GM12801 (cell line): Measurements from ENCODE around the gene CCDC6.

Experiments
- CTCF ChIP-seq: IDR thresholded peaks from one replicate; pipeline ENCODE4 v1.5.1; 2011; ENCODE audit warnings: control low read depth; ENCODE audit not compliant: insufficient read length; ENCODE audit errors: extremely low read depth

CCDC6 gene

DNA sequence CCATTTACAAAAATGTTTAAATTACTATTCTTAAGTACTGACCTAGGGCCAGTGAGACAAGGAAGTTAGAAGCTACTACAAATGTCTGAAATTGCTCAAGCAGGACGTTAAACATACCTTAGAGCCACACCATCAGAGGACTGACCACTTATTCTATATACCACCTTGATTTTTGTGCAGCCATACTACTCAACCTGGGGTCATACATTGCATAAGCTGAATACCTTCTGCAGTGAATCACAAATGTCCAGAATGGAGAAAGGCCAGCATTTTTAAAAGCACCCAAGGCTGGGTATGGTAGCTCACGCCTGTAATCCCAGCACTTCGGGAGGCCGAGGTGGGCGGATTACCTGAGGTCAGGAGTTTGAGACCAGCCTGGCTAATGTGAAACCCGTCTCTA, 131.9 kb downstream of the CCDC6 start:
- no peak for TF ChIP-seq CTCF

GRCh38 chr10:59773088-59773487, 133.3 kb downstream of the CCDC6 start:
- no peak for TF ChIP-seq CTCF

DNA sequence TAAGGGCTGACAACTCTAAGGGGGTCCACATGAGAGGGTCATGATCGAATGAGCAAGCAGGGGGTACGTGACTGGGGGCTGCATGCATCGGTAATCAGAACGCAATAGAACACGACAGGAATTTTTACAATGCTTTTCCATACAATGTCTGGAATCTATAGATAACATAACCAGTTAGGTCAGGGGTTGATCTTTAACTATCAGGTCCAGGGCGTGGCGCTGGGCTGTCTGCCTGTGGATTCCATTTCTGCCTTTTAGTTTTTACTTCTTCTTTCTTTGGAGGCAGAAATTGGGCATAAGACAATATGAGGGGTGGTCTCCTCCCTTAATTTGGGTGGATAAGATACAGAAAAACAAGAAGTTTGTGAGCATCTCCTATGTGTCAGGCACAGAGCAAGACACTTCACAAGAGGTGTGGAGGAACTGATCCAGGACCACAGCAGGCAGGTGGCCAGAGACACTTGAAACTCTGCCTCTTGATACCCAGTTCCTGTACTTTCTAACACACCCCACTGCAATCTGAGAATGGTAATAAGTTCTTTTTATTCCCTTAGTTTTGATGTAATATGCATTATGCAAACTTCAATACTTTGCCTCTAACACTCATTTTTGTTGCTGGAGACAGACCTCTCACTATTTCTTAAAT, 135.1 kb downstream of the CCDC6 start:
- no peak for TF ChIP-seq CTCF

GRCh38 chr10:59770689-59771088, 135.7 kb downstream of the CCDC6 start:
- TF ChIP-seq CTCF, result no peak

- no peak for TF ChIP-seq CTCF
These were observed 143.9 kb downstream of the CCDC6 start for GRCh38 chr10:59762505-59762904.

DNA sequence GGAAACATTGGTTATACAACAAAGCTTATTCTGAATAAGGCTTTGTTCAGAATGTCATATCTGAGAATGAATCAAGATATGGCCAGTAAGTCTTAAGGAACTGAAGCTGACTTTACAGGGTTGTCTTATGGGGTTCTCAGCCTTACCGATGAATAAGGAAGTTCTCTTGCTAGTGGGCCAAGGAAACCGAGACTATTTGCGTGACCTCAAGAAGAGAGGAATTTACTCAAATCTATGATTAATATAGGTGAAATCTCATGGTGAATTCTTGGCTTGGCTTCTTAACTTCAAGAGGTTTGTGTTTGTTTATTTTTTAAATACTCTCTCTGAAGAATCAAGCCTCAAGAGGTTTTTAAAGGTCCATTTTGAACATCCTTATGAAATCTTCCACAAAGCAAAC, 148.4 kb downstream of the CCDC6 start:
- no peak for TF ChIP-seq CTCF

DNA sequence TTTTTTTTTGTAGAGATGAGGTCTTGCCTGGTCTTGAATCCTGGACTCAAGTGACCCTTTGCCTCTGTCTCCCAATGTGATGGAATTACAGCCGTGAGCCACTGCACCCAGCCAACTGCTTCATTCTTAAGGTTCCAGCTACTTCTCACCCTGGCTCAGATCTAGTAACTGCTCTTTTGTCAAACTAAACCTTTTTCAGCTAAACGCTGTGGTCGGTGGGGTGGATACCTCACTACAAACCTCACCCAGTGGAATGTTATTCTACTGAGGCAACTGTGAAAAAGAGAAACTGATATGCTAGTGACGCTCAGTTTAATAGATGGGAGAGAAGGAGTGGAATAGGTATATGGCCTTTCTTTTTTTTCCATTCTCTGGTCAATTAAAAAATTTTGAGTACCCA, 151.4 kb downstream of the CCDC6 start:
- TF ChIP-seq CTCF, result no peak
